NCI-H2171 treated with DMSO at 0.1 percent for 48 hours (cell line): ENCODE data around the gene CRYBG3.
A peak's percentile ranks its signal among the peaks of the same experiment; 100 is the strongest.

ENCODE experiments used
- DNase-seq: peaks from one replicate; lab custom pipeline; 2025; lab: John Stamatoyannopoulos, UW

Gene CRYBG3

DNA sequence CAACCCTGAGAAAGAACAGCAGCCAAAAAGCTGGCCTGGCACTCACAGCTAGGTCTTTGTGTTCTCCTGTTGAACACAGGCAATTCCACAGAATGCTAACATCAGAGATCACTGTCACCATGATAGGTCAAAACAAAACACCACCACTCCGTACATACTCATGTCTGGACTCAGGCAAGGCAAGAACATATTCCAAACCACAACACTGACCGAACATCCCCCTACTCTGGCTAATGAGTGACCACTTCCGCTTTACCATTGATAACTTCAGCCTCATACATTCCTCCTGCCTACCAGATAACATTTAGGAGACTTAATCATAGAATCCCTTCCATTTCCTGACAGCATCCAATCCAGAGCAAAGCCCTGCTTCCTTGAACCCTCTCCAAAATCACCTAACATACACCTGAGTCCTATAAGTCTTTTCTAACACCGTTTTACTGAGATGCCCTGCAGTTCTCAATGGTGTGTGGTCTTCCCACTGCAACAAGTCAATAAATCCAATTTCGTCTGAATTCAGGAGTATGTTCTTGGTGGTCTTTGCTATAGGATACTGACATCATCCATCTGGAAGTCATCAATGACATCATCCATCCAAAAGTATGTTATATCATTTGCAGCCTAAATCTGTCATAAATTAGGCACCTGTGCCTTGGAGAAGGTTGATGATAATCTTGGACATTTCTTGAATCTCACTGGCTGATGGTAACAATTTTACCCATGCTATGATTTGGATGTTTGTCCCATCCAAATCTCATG is 126.7 kb downstream of the CRYBG3 start:
- no peak for DNase-seq

DNA sequence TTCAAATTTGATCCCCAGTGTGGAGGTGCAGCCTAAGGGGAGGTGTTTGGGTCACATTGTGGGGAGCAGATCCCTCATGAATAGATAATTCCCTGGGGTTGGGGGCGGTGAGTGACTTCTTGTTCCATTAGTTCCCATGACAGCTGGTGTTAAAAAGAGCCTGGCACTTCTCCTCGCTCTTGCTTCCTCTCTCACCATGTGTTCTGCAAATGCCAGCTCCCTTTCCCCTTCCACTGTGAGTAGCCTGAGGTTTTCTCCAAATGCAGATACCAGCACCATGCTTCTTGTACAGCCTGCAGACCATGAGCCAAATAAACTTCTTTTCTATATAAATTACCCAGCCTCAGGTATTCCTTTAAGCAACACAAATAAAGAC is 127.3 kb downstream of the CRYBG3 start:
- peak; percentile 29 for DNase-seq

DNA sequence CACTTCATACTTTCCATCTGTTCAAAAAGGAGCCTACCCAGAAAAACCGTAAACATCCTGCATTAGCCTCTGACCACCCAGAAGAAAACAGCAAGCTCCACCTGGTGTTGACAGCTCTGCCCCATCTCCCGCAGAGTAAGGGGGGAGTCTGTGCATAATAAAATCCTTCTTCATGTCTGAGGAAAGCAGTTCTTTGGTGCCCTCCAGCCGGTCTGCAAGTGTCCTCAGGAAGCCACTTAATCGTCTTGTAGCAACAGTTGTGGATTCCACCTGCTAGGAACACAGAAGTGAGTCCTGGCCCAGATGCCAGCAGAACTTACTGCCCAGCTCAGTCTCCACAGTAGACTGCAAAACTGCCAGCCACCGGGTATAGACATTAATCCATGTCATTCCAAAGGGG is 127.9 kb downstream of the CRYBG3 start:
- DNase-seq = no peak

DNA sequence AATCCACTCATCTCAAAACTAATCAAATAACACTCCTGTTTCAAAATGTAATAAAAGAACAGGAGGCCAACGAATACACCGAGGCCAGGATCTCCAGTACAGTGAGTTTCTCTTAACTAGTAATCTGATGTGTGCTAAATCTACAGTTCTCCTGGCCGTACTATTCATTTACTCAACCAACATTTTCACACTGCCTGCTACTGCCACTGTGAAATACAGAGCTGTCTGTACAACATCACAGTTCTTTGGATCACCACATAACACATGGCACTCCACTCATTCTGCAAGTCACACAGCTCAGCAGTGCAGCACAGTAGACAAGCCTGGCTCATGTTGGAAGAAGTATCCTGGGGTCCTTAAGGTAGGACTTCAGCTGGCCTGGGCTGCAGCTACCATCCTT is 128.5 kb downstream of the CRYBG3 start:
- no peak for DNase-seq

DNA sequence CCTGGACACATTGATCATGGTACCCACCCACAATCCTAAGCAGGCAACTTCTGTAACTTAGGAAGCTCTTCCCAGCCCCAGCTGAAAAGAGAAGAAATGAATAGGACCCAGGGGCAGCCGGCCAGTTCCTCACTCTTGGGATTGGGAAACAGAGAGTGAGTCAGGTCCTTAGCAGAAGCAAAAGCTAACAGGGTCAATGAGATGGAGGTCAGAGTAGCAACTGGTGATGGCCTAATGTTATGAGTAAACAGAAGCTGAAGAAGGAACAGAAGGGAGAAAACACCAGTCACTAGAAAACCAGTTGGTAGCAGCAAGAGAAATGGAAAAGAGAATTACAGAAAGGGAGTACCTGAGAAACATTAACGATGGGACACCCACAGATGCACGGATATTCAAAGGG is 130.5 kb downstream of the CRYBG3 start:
- DNase-seq = no peak

DNA sequence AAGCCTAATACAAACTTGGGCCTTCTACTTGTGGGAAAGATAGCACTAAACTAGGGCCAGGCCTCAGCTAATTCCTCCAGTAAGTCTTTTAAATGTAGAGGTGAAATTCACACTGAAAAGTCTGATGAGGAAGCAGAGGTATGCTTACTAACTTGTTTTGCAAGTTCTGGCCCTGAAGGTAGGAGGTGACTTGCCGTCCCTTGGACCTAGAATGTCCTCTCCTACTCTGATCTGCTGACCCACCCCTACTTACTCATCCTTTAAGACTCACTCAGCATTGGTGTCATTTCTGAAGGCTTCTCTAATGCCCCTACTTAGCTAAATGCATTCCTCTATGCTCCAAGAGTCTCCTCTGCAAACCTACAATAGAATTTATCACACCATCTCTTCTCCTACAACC is 131.1 kb downstream of the CRYBG3 start:
- no peak for DNase-seq

DNA sequence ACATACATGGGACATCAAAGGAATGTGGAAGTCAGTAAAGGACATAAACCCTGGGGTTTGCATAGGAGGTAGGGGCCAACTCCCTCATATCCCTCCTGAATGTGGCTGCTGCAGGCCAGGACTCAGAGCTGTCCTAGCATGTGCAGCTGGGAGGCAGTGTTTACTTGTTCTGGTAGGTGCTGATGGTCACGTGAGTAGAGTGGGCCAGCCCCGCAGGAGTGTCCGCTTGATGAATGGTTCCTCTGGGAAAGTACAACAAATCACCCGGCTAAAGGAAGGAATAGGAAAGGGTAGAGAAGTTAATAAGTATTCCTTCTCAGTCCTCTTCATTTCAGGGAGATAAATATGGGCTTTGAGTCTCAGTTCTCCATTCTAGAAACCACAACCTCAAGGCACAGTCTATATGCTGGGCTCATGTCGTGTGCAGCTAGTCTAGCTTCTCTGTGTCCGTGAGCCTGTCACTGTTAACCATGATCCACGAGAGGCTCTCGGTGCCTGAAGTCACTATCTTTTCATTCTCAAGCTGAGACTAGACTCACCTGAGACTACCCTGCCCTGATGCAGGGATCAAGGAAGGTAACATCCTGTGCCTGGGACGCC is 132.5 kb downstream of the CRYBG3 start:
- no peak for DNase-seq

DNA sequence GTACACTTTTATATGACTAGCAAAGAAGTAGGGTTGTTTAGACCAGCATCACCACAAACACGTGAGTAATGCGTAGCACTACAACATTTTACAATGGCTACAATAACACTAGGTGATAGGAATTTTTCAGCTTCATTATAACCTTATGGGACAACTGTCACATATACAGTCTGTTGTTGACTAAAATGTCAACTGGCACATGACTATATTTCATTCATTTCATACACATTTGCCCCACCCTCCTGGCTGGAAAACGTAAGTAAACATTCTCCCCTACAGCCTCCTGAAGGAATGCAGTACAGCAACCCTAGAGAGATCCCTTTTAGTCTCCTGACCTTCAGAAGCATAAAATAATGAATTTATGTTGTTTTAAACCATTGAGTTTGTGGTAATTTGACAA is 134.2 kb downstream of the CRYBG3 start:
- no peak for DNase-seq

DNA sequence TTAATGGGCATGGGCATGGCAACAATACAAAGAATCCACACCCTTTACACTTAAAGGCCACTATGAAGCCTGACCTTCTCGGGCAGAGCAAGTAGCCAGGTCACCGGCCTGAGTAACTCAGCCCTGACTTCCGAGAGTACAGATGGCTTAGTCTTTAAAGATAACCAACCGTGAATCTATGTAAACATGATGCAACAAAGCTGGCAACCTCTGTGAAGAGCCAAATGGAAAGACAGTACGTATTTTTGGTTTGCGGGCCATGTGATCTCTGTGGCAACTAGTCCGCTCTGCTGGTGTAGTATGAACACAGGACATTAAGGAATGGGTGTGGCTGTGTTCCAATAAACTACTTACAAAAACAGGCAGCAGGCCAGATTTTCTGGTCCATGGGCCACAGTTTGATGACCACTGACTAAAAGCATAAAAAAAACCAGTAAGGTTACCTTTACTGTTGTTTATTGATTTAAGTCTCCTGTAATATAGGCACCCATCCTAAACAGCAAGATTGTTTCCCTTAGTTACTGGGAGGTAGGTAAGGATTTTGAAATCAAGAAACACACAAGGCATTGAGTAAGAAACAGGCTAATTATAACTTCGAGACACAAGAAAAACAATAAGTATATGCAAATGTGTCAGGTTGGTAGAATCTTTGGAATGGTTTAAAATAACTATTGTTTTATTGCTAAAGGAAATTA is 136.0 kb downstream of the CRYBG3 start:
- no peak for DNase-seq

DNA sequence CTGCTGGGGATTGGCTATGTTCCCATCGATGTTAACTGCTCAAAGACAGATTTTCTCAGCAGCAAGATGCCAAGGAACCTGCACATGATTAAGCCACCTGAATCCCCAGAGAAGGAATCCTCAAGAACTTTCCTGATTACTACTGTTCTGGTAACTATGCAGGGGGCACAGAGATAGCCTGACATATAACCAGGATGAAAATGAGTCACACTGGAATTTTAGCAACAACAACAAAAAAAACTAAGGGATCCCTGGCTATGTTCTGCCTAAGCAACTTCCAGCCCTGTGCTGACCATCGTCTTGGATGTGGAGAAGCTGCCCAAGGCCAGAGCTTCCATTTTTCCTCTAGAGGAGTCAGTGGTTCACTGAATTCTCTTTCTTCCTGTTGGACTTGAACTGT is 136.6 kb downstream of the CRYBG3 start:
- DNase-seq = no peak

DNA sequence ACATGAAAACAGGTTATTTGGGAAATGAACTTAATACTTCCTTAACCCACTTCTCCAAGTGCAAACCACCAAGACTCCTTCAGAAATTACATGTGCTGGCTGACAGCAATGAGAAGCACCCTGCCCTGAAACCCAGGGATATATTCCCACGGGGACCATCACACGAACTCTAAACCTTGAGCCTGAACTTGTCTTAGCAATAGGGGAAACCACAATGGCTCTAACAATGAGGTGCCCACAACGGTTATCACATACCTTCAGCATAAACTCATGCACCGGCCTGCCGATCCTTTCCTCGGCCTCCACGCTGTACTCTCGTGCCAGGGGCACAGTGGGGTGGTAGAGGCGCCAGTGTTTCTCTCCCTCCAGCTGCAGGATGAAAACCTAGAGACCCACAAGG is 137.0 kb downstream of the CRYBG3 start:
- DNase-seq = no peak

DNA sequence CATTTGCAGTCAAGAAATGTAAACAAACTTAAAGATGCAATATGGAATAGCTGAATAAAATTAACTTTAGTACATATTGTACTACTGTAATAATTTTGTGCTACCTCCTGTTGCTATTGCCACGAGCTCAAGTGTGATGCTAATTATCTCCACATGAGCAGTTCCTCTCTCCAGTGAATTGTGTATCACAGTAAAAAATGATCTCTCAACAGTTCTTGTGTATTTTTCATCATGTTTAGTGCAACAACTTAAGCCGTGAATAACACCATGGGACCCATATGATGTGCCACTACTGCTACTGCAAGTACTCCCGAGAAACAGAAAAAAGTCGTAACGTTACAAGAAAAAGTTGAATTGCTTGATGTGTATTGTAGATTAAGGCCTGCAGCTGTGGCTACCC is 138.1 kb downstream of the CRYBG3 start:
- no peak for DNase-seq

DNA sequence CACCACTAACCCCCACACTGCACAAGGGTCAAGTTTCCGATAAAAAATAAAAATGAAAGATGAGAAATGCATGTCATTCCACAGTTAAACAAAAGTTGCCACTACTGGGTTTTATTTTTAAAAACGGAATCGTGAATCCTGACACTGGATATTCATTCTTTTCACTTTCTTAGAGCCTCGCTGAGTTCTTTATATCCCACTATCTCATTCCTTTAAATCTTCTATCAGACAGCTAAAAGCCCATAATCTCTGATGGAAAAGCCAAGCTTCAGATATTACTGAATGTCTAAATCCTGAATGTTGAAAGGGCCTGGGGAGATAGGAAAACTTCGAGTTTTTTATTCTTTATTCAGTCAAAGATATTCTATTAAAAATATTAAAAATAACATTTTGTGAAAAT is 138.7 kb downstream of the CRYBG3 start:
- DNase-seq = no peak

DNA sequence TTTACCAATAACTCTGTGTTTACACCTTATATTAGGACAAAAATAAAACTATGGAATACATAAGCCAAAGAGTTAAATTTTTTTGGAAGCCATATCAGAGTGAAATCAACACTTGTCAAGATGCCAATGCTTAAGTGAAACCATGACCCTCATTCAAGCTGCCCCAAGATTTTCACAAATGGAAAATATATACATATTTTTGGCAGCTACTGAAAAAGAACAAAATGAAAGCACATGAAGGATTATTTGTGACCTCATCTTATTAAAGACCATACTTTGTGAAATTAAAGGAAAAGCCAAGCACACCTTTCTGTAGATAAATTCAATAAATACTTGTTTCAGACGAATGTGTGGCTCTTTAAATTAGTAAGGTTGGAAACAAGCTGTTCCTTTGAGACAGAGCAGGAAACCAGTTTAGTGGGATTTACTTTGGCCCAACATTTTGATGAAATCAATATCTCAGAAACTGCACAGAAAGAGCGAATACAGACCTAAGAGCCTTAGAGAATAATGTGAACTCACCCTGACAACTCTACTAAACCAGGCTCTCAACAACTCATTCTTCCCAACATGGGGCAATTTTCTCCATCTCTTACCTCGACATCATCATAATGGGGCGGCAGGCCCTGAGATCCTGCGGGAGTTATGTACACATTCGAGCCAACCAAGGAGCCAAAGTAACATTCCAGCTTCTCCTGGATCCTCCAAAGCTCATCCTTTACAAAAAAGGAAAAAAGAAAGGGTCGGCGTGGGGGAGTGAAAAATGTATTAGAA is 139.4 kb downstream of the CRYBG3 start:
- DNase-seq = peak; percentile 23

DNA sequence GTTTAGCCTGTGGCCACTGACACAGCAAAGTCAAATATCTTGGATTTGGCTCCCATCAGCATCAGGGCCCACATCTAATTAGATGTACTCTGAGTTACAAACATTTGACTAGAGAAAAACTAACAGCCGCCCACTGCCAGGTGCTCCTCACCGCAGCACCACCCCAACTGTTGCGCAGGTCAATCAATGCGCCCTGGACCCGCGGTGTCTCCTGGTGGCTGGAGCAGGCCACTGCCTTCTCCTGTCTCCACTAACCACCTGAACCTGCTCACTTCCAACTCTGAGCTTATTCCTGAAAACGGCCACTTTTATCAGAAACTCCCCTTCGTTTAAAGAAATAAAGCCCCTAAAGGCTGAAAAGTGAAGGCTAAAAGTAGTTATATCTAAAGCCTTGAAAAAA is 146.2 kb downstream of the CRYBG3 start:
- no peak for DNase-seq

DNA sequence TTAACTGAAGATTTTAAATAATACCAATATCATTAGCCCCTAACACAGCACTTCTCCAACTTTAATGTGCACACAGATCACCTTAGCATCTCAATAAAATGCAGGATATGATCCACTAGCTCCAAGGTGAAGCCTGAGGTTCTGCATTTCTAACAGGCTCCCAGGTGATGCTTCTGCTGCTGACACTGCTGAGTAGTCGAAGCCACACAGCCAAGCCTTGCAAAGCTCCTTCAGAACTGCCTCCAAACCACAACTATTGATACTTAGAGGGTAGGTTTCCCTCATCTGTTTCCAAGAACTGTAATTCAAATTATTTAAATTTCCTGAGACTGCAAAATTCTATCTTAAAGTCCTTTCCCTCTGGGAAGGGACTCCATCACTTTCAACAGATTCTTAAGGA is 146.6 kb downstream of the CRYBG3 start:
- DNase-seq = no peak

DNA sequence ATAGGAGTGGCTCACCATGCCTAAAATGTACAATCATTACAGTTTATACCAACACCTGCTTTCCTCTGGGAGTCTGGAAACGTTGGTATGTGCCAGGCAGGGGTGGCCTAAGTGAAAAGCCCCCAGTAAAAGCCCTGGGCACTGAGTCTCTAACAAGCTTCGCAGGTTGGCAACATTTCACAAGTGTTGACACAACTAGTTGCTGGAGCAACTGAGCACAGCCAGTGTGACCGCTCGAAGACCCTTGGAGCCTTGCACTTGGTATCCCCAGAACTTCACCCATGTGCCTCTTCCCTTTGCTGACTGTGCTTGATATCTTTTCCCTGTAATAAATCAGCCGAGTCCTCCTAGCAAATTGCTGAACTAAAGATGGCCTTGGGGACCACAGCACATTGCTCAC is 147.7 kb downstream of the CRYBG3 start:
- DNase-seq = no peak

DNA sequence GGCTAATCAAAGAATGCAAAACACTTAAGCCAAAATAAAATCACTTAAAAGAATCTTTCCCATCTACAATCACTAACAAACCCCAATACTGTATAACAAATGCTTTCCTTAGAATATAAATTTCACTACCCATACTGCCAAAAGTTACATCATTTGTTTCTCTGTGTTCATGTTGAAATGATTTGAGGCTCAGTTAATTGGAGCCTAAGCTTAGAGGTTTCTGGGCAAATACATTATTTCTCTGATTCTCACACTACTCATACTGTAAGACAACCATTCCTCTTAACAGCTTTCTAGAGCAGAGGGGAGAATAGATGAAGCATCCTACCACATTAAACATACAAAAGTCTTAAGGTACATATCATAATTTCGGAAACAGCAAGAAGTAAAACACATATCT is 148.3 kb downstream of the CRYBG3 start:
- peak; percentile 38 for DNase-seq

DNA sequence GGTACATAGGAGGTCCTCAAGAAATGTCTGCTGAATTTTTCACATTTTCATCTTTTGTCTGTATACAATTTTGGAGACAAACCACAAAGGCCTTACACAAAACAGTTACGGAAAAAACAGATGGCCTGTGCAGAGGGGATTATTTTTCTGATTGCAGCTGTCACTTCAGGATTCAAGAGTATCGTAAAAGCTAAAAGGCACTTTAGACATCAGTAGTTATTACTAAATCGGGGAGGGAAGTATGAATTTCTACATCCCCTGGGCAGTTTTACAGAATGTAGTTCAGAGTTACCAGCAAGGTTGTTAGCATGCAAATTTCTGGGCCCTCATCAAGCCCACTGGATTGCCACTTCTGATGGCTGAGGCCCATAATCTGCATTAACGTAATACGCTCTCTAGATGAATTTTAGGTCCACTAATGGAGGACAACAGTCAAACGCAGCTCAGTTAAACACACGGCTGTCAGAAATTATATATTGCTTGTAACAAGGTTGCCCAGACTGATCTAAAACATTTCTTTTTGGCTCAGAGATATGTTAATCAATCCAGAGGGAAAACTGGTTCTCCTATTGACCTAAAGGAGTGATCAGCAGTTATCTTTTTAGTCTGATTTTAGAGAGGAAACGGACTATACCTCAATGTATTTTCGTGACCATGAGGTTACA is 149.3 kb downstream of the CRYBG3 start:
- peak; percentile 77 for DNase-seq

DNA sequence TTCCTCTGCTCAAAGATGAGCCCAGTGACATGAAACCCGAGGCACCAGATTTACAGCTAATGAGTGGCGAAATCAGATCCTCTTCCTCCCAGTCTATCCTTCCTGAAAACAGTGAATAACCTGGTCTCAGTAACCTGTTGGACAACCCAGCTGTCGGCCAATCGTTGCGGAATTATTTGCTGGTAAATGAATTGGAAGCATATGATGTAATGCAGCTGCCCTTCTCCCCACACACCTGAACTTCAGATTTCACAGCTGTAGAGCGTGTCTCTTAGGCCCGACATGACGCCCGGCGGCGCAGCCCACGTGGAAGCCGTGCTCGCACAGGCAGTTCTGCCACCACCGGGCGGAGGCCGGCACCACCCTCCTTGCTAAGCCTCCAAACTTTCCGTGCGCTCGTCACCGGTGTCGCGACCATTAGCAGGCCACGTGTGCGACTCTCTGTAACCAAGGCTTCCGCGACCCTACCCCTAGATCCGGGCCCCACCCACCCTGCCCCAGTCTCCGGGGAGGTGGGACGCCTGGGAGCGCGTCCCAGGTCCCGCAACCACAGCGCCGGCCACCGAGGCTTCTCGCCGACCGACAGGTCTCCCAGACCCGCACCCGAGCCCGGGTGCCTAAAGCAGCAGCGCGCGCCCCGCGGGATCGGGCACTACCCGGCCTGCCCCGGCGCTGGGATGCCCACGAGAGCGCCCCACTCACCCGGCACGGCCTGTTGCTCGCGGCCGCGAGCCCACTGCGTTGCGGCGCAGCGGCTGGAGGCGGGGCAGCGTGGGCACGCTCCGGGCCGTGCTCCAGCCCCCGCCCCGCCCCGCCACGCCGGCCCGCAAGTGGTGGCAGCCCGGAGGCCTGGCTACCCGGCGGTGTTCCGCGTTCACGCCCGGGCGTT is 150.1 kb downstream of the CRYBG3 start, which contains the start of gene RIOX2:
RIOX2 (minus strand) TSS at position 753 of the 889 bp plus-strand sequence. CDS start 4,838 bp downstream, outside the sequence.
- DNase-seq = peak; percentile 88

DNA sequence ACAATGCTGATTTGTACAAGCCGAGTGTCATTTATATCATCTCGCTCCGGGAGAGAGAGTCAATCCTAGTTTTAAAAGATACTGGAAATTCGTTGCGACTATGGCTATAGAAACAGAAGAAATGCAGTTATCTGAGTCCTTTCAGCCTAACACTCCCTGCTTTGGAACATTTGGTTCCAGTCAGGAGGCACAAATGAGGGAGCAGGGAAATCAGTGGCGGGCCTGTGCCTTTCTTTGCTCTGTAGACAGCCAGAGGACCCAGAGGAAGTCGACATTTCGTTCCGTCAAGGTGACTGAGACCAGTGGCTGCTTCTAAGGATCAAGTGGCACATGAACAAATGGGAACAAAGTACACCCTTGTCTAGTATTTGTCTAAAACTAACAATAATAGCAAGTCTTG is 151.2 kb downstream of the CRYBG3 start:
- DNase-seq = no peak
